Activated CD4-positive, alpha-beta T cell treated with anti-CD3 and anti-CD28 coated beads, Interleukin-2, amount 50 U/mL, for 16 hours (primary cell): ENCODE measurements around the gene TMEM14C.

Experiments
- DNase-seq: peaks from one replicate; pipeline ENCODE4 v3.0.0-alpha.2; 2020

TMEM14C gene

GRCh38 chr6:10771371-10771894, 48.6 kb downstream of the TMEM14C start:
- DNase-seq = no peak

DNA sequence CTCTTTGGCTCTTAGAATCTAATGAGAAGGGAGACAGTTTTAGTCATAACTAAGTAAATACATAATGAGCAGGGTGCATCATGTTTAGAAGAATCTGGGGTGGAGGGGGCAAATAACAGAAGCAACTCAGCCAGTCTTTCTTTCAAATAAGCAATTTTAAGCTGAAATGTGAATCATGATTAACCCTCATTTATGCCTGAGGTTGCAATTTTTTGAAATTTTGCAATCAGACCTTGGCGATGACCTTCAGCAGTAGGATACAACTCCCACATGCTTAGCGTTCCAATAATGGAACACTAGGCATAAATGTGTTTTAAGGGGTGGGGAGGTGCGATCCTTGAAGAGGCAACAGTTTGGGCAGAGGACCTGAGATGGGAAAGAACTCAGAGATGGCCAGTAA, 55.4 kb downstream of the TMEM14C start:
- DNase-seq = no peak

GRCh38 chr6:10779076-10779475, 56.2 kb downstream of the TMEM14C start:
- no peak for DNase-seq
